IPS-NIHi11 (cell line): ENCODE measurements around the gene APH1A.
"Not testable (repeated sequence)": the region's sequence is repeated elsewhere in the genome, so short reads cannot be mapped to it uniquely, and the experiment has no call there.

Experiments used
- DNase-seq: peaks from one replicate; pipeline ENCODE4 v3.0.0; 2012; ENCODE audit warnings: mixed read lengths, low spot score

APH1A gene

DNA sequence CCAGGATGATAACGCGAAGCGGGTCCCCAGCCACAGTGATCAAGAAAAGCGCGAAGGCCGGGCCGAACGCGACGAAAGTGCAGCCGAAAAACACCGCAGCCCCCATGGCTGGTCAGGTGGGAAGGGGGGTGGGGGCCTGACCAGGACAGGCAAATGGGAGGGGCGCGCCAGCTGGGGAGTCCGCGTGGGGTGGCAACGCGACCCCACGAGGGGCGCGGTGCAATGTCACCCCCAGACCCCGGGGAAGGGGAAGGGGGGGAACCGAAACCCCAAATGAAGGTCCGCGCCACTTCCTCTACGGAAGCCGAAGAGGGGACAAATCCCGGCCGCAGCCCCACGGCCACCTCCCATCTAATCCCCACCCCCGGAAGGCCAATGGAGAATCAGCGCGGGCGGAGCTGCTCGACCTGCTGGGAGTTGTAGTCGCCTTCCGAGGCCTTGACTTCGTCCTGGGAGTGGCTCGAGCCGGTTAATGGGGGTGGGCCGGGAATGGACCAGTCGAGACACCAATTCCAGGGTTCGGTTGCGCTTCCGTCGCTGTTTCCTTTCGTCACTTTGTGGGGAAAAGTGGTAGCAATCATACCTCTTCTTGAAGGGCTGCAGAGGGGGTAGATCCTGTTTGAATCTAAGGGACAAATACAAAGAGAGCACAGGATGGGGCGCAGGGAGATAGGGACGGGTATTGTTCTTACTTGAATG, at the start of gene APH1A:
APH1A (minus strand) TSS at position 312 of the 699 bp plus-strand sequence; CDS start at position 106, 206 bp downstream.
- peak; percentile 98 for DNase-seq

DNA sequence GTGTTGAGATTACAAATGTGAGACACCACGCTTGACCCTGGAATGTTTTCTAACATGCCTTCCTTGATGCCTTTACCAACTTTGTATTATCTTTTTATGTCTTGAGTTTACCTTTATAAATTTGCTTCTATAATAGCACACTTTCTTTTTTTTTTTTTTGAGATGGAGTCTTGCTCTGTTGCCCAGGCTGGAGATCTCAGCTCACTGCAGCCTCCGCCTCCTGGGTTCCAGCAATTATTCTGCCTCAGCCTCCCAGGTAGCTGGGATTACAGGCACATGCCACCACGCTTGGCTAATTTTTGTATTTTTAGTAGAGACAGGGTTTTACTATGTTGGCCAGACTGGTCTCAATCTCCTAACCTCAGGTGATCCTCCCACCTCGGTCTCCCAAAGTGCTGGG, 45.9 kb upstream of the APH1A start:
- not testable (repeated sequence) for DNase-seq

DNA sequence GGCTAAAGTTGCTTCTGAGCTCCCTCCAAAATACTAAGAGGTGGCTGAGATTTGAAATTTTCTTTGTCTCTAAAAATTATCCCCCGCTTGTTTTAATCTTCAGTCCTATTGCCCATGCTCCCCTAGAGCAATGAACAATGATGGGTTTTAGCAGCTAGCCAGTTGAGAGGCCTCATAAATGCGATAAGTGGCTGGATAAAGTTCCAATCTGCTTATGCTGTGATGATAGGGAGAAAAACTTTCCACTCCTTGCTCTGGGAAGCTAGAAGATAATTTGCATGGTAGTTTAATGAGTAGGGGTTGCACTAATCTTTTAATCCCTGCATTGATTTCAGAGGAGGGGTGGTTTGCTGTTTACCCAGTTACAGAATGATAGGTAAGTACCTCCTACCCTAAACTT, 42.9 kb upstream of the APH1A start:
- no peak for DNase-seq

DNA sequence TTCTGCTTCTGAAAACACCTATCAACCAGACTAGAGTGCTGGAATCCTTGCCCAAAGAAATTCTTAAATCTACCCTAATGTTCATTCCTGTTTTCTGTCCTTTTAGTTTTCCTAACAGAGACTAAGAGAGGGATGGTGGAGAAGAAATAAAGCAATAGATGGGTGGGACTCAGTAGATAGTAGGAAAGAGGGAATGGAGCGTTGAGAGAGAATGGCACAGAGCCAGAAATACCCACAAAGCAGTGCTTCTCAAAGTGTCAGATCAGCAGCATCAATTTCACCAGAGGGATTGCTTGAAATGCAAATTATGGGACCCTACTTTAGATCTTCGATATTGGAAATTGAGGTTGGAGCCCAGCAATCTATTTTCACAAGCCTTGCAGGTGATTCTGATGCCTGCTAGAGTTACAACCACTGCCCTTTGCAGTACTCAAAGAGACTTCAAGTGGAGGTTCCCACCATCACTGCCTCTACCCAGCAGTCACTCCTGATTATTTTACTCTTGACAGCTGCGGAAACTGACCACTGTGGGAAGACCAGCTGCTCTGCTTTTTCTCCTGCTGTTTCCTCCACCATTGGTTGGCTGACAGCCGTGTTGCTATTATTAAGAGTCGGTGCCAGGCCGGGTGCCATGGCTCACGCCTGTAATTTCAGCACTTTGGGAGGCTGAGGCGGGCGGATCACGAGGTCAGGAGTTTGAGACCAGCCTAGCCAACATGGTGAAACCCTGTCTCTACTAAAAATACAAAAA, 41.1 kb upstream of the APH1A start:
- no peak for DNase-seq

DNA sequence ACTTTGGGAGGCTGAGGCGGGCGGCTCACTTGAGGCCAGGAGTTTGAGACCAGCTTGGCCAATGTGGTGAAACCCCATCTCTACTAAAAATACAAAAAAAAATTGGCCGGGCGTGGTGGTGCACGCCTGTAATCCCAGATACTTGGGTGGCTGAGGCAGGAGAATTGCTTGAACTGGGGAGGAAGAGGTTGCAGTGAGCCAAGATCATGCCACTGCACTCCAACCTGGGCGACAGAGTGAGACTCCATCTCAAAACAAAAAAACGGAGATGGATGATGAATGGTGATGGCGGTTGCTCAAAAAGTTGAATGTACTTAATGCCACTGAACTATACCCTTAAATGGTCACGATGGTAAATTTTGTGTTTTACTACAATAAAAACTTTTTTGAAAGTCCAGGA, 39.8 kb upstream of the APH1A start:
- not testable (repeated sequence) for DNase-seq

DNA sequence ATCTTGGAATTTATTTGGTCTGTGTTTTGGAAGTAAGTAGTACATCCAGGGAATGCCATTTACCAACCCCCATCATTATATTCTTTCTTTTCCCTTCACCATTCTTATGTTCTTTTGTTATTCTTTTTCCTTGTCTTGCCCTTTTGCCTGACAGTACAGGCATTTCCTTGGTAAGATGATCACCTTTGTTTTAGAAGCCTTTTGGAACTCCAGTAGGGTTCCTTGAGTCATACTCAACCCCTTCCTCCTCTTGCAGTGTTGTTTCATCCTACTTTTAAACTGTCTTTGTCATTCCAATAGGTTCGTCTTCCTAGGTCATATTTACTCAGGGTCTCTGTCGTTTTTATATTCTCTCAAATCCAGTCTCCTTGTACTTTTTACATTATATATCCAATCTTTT, 34.1 kb upstream of the APH1A start:
- no peak for DNase-seq

DNA sequence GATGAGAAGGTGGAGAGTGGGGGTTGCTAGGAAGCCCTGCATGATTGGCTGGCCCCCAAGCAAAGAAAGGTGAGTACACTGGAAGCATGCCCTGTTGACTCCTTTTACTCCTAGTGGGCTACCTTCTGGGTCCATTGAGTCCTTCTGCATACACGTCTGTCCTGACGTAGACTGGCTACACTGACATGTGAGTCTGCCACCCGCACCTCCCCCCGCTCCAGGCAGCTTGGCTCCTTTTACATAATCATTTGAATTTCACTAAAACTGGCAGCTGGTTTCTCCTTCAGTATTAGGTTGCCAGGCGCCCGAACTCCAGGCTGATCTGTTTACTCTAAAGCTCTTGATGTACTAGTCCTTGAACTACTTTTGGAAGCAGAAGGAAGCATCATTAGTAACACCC, 33.5 kb upstream of the APH1A start:
- peak; percentile 23 for DNase-seq

DNA sequence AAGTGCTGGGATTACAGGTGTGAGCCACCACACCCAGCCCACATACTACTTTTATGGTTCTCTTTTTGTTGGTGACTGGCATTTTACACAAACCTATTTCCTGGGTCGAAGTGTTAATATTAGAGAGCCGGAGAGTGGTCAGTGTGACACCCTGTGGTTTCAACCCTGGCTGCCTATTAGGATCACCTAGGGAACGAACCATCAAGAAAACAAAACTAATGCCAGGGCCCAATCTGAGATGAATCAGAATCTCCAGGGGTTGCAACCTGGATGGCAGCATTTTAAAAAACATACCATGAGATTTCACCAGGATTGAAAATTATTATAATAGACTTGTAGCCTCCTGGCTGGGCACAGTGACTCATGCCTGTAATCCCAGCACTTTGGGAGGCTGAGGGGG, 30.9 kb upstream of the APH1A start:
- DNase-seq: no peak

DNA sequence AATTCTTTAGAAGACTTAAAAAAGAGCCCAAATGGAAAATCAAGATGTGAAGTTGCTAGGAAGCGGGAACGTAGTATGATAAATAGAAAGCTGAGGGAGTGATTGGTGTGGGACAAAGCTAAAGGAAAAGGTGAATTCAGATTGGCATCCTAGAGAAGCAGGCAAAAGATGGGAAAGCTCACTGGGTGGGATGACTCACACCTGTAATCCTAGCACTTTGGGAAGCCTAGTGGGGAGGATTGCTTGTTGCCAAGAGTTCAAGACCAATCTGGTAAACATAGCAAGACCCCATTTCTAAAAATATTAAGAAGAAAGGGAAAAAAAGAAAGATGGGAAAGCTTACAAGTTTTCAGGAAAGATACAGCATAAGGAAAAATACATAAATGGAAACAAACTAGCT, 26.7 kb upstream of the APH1A start:
- DNase-seq: no peak

DNA sequence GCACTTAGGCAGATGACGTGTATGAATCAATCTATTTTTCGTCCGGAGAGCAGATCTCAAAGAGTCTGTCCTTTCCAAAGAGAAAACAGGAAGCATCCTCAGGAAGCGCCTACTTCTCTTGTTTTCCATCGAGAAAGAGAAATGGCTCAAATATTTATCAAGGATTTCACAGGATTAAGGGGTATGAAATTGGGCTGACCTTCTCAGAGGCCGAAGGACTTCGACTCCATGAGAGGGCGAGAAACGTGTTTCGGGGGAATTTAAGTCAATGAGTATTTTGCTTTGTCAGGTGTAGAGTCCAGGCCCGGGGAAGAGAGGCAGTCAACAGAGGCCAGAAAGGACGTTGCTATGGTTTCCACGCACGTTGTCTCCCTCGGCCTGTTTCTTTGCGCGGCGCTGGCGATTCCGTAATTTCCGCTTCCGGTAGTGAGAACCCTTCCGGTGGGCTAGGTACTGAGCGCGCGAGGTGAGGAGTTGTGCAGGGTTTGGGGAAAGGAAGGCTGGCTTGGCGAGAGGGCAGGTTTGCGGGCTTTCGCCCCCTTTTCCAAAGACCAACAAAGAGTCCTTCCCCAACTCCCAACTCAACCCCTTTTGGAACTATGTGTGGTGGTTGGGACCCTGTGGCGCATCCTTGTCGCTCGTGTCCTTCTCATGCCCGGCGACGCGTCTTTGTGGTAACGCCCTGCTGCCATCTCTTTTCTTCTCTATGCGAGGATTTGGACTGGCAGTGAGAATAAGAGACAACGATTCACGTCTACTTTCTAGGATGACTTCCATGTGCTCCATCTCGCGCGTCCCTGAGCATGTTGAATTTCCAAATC, 24.8 kb upstream of the APH1A start, which contains the start of gene MRPS21:
MRPS21 (plus strand) TSS at position 429 of the 821 bp plus-strand sequence. CDS start 506 bp downstream, outside the sequence.
- peak; percentile 84 for DNase-seq

DNA sequence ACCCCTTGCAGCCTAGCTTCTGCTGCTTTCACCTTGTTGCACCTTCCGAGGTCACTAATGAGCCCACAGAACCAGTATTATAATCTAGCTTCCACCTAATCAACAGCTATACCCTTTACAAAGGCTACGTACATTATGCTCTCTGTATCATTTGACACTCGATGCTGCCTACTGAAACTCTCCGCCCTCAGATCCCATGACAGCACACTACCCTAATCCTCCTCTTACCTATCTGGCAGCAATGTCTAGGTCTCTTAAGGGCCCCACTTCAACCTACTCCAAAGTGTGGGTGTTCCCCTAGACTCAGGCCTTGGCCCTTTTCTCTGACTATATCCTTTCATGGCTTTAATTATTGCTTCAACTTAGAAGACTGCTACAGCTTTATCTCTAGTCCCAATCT, 20.0 kb upstream of the APH1A start:
- DNase-seq: no peak

DNA sequence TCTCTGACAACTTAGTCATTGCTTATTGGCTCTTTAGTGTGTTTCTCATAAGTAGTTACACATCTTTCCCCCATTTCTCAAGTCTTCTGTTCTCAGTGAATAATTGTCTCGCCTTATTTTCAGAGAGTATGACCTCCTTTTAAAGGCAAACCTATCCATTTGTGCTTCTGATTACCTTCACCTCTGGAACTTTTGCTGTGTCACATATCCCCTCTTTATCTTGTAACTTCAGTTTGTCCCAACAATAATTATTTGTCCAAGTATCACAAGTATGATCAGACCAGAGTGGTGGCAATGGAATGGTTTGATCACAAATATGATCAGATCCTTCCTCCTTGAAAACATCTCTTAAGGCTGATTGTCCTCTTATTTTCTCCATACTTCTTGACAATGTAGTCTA, 19.6 kb upstream of the APH1A start:
- no peak for DNase-seq

DNA sequence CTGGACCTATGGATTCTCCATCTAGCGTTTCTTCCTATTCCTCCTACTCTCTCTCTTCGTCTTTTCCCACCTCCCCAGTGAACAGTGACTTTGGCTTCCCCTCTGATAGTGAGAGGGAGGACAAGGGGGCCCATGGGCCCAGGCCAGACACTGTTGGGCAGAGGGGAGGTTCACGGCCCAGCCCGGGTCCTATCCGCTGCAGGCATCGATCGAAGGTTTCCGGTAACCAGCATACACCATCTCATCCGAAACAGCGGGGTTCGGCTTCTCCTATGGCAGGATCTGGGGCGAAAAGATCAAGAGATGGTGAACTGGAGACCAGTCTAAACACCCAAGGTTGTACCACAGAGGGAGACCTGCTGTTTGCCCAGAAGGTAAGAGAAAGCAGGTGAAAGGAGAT, 14.4 kb upstream of the APH1A start:
- DNase-seq: no peak

DNA sequence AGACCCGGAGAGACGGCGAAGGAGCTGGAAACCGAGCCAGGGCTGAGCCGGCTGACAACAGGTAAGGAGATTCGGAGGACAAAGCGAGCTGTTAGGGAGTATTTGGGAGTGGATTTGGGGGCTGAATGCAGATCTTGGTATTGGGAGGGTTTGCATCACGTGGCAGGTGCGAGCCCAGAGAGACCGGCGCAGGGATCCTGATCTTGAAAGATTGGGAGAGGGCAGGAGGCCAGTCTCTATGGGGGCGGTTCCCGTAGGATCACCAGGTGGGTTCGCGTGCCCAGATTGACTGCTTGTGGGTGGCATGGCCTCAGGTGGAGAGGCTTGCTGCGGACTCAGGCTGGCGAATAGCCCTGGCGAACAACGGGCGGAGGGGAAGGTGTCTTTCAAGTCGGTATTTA, 13.7 kb upstream of the APH1A start:
- no peak for DNase-seq

DNA sequence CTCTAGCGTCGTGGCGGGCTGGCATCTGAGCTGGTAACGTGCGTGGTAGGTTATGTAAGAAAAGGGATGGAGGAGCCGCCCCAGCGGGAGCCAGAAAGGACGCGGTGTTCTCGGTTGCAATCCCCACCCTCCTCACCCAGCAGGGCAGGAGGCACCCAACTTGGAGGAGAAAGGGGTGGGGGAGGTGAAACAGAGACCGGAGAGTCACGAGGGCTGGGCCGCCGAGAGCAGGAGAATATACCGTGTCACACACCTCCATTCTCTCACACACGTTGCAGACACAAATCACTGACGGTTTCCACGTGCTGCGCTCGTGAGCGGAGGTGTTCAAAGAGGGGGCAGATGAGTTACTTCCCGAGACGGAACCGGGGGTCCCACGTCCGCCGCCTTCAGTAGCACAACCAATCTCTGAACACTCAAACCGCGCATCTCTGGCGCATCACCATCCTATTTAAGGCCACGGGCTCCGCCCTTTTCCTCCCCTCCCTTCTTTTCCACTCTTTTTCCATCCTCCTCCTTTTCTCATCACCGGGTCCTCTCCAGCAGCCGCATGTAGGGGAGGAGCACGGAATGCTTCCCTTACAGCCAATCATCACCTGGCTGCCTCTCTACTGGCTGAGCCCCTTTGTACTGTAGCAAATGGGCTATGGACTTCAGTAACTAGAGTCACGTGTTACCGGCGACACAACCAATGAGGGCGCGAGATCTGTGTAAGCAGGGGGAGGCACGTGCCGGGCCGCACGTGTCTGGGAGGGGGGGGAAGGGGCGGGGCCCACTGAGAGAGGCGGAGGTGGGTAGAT, 13.1 kb upstream of the APH1A start, which contains the start of gene CIART:
CIART (plus strand) TSS at position 797 of the 800 bp plus-strand sequence. CDS start 714 bp downstream, outside the sequence.
- peak; percentile 92 for DNase-seq

DNA sequence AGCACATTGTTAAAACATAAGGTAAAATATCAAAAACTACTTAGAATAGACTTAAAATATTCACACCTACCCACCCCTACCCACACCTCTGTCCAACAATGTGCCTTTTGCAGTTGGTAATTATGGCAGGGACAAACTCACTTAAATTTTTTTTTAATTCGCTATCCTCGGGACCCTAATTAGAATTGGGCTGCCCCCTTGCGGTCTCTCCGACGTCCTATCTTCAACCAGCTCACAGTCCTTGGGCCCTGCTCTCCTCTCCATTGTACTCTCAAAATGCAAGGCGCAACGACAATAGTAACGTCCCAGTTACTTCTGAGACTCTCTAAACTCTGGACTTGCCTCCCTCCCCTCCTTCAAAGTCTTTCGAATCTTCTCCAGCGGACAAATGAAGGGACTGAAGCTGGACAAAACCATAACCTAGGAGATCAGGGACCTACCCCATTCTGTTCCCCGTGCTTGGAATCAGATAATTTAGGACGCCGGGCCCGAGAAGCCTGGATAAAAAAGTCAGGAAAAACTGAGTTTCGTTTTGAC, 12.5 kb upstream of the APH1A start:
- DNase-seq: no peak

DNA sequence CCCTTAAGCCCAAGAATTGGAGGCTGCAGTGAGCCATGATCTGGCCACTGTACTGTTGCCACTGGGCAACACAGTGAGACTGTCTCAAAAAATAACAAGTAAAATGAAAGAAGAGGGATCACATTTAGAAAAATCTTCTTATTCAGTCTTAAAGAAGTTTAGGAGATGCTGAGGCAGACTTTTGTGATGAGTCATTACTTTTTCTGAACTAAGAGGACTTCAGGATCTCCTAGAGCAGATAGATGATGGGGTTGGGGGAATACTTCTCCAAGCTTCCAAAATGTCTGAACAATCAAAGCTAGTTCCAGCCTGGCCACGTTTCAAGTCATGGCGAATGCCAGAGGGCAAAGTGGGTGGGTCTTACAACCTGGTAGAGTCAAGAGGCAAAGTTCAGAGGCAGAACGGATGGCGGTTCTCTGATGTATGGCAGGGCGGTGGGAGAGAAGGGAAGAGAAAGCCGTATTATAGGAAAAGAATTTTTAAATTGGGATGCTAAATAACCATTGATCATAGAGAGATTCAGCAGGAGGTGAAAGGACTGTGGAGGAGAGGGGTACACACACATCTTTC, 11.4 kb upstream of the APH1A start:
- no peak for DNase-seq

DNA sequence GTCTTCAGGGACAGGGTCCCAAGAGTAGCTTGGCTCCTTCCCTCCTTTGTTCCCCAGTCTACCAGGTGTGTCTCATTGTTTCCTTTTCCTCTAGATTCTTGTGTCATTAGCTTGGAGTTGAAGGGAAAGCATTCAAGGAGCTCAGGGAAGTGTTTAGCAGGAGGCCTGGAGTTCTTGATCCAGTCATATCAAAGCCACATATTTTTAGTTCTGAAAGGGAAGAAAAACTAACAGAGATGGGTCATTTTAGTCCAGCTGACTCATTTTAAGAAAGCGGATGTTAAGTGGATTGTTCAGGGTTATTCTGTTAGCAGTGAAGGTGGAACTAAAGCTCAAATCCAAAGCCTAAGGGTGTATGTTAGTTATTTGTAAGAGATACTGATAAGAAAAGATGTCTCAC, 4.5 kb upstream of the APH1A start:
- DNase-seq: no peak

DNA sequence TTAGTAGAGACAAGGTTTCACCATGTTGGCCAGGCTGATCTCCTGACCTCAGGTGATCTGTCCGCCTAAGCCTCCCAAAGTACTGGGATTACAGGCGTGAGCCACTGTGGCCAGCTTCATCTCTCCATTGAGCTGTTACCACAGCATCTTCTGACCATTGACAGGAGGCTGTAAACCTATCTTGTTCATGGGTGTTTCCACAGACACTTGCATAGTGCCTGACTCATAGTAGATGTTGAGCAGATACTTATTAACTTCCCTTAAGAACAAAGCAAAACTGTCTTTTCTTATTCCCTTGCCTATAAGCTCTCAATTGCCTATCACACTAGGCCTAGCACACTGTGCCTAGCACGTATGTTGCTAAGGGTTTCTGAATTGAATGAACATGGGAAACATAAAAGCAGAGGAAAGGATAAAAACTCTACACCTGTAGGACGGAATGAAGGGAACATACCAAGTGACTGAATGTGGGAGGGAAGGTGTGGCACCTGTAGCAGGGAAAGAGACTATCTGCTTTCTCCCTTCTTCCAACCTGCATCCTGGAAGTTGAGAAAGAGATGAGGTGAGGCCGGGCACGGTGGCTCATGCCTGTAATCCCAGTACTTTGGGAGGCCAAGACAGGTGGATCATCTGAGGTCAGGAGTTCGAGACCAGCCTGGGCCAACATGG, 2.6 kb upstream of the APH1A start:
- no peak for DNase-seq

DNA sequence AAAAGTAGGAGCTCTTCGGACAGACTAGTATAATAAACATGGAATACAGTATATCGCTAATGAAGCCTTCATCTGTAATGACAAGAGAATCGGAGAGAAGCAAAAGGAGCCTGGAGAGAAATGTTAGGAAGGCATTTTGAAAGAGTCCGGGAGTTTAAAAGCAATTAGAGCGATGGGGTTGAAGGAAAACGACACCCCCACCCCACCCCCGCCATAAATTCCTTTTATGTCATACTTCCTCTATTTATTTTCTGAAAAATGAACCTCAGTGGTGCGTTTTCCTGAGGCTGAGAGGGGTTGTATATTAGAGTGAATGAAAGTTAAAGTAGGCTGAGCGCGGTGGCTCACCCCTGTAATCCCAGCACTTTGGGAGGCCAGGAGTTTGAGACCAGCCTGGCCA, 635 bp upstream of the APH1A start:
- DNase-seq: no peak

DNA sequence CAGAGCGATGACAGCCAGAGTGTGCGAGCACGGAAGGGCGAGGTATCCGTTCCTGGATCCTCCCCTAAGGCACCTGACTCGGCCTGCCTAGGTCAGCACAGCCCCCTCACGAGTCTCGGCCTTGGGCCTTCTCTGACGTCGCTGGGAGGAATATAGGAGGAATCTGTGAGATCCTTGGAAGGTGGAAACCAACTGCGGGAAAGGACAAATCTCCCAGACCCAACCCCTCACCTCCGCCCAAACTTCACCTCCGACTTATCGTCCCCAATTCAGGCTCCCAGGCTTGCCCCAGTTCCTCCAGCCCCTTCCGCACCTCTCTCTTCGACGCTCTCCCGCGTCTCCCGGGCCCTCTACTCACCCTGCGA, 494 bp downstream of the APH1A start:
- DNase-seq: no peak
